Stimulated activated CD4-positive, alpha-beta T cell treated with anti-CD3 and anti-CD28 coated beads, TNF-alpha, amount 100 ng/mL, for 4 hours (primary cell): ENCODE measurements around the gene UGT3A1.
"Not testable (repeated sequence)": the region's sequence is repeated elsewhere in the genome, so short reads cannot be mapped to it uniquely, and the experiment has no call there.

Experiments used
- DNase-seq, 3 experiments: peaks; one replicate each; pipeline ENCODE4 v3.0.0-alpha.2; 2020; ENCODE audit warnings: low read depth in 3 of 3

Gene UGT3A1, protein sequence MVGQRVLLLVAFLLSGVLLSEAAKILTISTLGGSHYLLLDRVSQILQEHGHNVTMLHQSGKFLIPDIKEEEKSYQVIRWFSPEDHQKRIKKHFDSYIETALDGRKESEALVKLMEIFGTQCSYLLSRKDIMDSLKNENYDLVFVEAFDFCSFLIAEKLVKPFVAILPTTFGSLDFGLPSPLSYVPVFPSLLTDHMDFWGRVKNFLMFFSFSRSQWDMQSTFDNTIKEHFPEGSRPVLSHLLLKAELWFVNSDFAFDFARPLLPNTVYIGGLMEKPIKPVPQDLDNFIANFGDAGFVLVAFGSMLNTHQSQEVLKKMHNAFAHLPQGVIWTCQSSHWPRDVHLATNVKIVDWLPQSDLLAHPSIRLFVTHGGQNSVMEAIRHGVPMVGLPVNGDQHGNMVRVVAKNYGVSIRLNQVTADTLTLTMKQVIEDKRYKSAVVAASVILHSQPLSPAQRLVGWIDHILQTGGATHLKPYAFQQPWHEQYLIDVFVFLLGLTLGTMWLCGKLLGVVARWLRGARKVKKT

DNA sequence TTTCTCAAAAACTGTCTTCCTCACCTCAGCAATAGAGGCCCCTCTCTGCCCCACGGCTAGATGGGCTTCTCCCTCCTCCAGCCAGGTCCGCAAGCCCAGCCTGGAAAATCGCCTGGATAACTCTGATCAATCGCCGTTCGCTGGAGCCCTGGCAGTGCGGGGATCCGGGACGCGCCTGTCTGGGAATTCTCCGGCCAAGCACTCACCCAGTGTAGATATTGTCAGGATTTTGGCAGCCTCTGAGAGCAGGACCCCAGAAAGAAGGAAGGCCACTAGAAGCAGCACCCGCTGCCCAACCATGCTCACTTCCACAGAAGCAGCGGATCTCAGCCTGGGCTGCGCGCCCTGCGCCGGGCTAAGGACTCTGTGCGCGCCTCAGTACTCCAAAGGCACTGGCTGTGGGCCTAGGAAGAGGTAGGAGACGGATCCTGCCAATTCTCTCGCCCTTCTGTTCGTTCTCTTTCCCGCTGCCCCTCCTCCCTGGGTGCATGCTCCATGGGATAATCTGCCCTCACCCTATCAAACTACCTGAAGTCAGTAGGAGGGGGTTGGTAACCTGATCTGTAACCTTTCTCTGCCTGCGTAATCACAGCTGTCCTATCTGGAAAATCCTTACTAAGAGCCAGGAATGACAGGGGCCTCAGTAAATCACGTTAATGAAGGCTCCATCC, at the start of gene UGT3A1:
UGT3A1 (minus strand) TSS at position 450 of the 671 bp plus-strand sequence; CDS start at position 300, 150 bp downstream.
- no peak for DNase-seq

DNA sequence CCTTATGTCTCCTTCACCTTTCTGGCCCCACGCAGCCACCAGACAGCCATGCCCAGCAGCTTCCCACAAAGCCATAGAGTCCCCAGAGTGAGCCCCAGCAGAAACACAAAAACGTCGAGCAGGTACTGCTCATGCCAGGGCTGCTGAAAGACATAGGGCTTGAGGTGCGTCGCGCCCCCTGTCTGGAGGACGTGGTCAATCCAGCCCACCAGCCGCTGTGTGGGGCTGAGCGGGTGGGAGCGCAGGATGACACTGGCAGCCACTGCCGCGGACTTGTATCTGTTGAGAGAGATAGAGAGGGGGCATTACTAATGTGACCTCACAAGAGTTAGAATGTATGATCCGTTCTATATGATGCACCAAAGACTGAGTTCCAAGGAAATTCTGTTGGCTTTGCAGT, 44.5 kb upstream of the UGT3A1 start:
- no peak for DNase-seq

DNA sequence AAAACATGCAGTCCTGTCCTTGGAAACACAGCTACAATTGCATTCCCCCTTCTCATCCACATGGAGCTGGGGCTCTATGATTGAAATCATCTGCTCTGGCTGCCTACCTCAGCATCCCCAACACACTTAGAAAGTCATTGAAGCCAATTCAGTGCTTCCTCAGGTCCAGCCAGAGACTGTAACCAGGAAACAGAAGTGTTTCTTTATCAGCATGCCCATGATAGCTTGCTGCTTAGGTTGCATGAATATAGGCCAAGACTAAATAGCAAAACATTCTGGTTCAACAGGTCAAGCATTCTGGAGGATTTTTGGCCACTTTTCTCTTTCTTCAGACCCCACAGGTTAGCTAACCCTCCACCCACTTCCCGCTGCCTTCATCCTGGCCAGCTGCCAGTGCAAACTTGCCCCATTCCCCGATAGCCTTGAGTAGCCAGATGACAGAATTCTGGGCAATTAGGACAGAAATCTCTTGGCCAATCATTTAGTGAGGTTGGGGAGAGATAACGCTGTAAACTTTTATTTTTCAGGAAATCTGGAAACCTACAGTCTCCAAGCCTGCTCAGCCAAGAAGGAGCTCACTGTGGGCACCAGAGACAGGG, 43.4 kb upstream of the UGT3A1 start:
- not testable (repeated sequence) for DNase-seq

DNA sequence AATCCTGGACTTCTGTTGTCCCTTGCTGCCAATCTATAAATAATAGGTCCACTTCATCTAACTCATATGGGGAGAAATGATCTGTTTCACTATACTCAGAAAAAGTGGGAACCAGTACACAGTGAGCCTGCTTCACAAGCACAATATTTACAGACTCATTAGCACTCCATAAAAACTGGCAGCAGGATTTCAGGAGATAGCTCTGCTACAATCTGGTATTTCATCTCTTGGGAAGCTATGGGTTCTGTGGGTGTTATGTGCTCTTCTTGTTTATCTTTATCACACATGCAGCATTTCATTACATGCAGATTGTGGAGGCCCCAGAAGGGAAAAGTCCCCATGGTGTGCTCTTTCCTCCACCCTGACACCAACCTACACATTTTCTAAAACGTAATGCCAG, 42.3 kb upstream of the UGT3A1 start:
- DNase-seq = no peak

DNA sequence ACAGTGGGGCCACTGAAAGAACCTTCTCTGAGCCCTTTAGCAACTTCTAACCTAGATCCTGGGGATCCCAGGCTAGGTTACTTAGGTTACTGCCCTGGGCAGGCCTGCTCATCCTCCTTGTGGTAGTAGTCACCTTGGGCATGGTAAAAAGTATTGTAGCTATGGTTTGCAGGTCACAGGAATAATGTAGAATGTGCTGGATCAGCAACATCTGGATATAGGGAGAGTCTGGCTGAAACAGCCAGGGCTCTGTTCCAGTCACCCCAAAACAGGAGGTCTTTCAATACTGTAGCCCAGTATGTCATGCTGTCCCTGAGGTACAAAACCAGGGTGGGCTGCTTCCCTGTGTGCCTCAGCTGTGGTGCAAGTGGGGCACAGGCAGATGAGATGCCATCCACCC, 41.9 kb upstream of the UGT3A1 start:
- DNase-seq = no peak

DNA sequence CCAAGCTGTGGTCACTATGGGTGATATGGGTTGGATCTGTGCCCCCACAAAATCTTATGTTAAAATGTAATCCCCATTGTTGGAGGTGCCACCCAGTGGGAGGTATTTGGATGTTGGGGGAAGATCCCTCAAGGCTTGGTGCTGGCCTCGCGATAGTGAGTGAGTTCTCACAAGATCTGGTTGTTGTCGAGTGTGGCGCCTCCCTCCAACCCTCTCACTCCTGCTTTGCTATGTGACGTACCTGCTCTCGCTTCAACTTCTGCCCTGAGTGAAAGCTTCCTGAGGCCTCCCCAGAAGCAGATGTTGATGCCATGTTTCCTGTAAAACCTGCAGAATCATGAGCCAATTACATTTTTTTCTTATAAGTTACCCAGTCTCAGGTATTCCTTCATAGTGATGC, 40.0 kb upstream of the UGT3A1 start:
- no peak for DNase-seq

DNA sequence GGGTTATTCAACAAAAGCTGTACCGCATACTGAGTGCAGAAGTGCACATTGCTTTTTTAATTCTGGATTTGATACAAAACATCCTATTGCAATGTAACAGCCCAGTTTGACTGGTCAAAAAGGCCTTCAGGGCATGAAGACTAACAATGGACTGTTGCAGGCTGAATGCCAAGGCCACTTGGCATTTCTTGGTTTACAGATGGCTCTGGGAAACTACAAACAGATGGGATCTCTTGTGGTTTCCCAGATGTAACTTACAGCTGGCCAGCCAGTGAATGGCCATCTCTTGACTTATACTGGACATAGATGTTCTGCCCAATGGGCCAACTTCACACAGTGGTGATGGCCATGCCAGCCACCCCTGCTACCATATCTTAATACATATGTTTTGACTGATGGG, 38.7 kb upstream of the UGT3A1 start:
- DNase-seq = no peak

DNA sequence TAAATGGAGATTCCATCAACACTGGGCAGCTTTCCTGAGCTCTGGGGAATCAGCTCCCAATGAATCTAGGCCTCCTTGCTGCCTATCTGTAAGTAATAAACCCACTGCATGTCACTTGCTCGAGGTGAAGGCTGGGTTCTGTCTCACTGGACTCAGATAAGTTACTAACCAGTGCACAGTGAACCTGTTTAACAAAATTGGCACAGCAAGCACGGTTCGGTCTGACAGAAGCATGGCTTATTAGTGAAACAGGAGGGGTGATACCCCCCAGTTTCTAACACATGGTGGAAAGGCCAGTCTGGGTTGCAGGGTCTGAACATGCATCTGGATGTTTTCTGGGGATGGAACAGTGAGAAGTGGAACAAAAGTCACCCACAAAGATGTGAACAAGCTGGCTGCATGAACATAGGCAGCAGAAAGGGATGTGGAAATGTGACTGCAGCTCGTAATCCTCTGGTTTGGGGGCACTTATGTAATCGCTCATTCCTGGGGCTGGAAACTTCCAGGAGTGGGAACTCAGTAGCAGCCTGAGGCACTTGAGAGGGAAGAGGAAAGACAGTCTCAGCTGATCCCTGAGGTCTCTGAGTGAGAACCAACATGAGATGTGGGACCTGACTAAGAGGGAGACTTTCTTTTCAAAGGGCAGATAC, 37.8 kb upstream of the UGT3A1 start:
- DNase-seq = no peak

DNA sequence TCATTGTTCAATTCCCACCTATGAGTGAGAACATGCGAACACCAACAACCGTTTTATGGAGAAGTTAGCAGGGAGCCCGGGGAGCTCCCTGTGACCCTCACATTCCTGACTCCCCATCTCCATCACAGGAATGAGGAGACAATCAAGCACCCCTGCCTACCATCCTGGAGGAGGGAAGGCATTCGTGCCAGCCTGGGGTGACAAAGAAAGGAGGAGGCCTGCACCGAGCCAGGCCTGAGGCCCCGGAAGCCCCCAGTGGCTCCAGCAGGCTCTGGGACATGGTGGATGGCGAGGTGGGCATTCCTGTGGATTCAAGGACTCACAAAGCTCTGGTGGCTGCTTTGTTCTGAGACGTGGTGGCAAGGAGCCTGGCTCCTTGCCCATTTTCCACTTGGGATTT, 36.5 kb upstream of the UGT3A1 start:
- DNase-seq = no peak

DNA sequence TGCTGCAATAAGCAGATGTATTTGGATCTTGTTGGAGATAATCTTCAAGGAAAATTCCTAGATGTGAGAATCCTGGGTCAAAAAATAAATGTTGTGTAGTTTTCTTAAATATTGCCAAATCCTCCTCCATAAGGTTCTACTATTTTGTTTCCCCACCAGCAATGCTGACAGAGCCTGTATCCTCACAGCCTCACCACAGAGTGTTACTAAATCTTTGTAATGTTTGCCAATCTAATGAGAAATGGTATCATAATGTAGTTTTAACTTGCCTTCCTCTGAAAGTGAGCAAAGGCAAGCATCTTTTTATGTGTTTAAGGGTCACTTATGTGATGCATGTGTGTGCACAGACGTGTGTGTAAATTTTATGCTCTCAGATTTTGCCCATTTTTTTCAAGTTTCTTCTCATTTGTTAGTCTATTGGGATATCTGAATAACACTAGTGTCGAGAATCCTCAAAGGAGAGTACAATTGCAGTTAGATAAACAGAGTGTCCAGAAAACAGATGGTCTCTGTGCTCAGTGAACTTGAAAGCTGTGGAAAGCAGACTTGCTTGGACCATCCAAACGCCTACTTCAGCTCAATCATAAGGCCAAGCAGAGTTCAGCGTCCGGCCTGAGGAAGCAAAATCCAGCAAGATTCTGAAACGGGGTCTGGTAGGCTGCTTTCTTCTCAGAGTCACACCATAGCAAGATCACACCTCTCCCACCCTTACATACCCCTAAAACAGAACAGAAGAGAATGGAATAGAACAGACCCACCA, 35.7 kb upstream of the UGT3A1 start:
- no peak for DNase-seq

DNA sequence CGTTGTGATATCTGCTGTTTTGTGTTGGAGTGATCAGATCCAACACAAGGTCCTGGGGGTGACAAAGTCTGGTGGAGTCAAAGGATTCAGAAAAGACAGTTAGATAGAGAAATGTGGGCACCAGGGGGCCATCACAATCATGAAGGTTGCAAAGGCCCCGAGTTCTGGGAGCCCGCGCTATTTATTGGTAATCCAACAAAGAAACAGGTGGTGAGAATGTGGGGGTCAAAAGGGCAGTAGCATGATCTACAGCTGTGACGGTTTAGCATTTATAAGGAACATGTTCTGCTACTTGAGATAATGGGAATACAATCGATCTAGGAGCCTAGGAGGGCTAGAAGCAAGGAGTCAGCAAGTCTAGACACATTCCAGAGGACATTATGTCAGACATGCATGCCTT, 31.1 kb upstream of the UGT3A1 start:
- not testable (repeated sequence) for DNase-seq

DNA sequence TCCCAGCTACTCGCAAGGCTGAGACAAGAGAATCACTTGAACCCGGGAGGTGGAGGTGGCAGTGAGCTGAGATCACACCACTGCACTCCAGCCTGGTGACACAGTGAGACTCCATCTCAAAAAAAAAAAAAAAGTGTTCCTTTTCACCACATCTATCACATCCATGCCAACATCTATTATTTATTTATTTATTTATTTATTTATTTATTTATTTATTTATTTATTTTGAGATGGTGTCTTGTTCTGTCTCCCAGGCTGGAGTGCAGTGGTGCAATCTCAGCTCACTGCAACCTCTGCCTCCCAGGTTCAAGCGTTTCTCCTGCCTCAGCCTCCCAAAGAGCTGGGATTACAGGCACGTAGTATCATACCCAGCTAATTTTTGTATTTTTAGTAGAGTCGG, 28.4 kb upstream of the UGT3A1 start:
- DNase-seq = not testable (repeated sequence)

DNA sequence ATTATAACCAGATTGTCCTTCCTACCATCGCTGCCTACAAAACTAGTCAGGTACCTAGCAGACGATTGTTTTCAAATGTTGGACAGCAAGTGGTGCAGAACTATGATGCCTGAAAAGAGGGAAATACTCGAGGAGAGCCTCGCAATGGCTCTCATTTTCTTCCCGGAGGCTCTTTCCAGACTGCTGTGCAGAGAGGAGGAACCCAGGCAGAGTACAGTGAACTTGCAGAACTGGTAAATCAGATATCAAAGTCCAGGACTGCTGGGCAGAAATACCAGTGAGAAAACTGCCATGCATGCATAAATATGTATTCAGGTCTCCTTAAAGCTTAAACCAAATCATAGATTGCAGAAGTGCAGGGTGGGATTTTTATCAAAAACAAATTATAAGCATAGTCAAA, 26.4 kb upstream of the UGT3A1 start:
- DNase-seq = no peak

DNA sequence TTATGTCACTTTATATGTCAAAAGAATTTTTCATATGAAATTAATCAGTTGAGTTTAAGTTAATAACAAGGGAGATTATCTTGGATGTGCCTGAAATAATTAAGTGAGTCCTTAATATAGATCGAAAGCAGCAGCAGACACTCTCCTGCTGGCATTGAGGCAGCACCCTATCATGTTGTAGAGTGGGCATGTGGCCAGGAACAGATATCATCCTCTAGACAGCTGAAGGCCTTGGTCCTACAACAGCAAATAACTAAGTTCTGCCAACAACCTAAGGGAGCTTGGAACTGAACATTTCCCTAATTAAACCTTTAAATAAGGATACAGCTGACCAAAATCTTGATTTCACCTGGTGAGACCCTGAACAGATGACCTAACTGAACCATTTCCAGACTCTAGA, 25.8 kb upstream of the UGT3A1 start:
- no peak for DNase-seq

DNA sequence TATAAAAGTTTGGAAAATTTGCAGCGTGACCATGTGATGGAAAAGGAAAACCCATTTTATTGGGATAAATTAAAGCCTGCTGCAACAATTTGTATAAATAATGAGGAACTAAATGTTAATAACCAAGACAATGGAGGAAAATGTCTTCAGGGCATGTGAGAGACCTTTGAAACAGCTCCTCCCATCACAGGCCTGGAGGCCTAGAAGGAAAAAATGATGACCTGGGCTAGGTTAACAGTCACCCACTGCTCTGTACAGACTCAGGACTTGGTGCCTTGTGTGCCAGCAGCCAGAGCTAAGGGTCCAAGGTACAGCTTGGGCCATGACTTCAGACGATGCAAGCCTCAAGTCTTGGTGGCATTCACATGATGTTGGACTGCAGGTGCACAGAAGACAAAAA, 22.0 kb upstream of the UGT3A1 start:
- no peak for DNase-seq

DNA sequence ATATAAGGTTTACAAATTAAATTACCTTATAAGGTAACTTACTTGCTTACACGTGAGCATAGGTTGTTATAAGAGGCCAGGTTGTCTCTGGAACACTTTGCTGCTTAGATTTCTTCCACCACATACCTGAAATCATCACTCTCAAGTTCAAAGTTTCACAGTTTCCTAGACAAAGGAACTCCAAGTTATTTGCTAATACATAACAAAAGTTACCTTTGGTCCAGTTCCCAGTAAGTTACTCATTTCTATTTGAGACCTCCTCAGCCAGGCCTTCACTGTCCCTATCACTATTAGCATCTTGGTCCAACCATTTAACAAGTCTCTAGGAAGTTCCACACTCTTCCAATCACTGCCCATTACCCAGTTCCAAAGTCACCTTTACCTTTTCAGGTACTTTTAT, 18.5 kb upstream of the UGT3A1 start:
- DNase-seq = no peak

DNA sequence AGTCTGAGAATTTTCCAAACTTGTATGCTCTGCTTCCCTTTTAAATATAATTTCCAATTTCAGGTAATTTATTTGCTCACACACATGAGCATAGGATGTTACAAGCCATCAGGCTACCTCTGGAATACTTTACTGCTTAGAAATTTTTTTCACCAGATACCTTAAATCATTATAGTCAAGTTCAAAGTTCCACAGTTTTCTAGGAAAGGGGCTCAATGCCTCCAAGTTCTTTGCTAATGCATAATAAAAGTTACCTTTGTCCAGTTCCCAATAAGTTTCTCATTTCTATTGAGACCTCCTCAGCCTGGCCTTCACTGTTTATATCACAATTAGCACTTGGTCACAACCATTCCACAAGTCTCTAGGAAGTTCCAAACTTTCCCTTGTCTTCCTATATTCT, 16.2 kb upstream of the UGT3A1 start:
- DNase-seq = no peak

DNA sequence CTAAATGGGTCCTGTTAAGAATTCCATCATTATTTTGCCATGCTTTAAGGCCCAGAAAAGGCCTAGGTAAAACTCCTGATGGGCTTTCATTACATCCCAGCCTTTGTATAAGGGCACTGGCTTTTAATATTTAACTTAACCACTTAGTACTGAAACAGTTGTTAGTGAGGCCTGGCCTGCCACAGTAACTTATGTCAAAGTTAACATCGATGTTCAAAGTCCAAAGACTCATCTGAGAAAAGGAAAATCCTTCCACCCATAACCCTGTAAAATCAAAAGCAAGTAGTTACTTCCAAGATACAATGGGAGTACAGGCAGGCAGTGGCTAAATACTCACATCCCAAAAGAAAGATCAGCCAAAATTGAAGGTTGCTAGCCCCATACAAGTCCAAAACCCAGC, 15.0 kb upstream of the UGT3A1 start:
- no peak for DNase-seq

DNA sequence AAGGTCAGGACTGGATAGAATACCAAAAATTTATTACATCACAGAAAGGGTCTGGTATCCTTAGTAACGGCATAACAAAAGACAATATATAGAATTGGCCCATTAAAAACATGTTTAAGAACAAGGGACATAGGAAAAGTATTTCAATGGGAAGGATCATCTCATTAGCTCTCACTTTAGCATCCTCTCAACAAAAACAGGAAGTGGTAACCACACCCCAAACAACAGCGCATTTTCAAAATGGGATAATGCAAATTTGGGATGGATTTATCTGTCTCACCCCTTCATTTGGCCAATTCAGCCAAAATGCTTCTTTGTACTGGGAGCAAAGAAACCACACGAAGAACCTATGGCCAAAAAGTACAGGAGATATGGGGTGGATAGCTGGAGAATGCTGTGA, 9.8 kb upstream of the UGT3A1 start:
- DNase-seq = no peak

DNA sequence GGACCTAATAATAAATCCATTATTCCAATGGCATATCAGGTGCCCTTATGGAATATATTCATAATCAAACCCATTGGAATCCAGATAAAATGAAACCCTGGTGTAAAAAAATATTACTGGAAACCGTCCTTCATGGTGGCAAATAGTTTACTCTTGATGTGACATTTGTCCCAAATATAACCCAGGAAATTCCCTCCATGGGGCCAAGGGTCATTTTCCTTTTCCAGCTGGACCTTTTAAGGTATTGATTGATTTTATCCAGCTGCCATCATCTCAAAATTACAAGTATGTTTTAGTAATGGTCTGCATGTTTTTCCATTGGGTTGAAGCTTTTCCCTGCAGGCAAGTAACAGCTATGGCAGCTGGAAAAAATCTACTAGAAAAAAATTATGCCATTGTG, 8.4 kb upstream of the UGT3A1 start:
- DNase-seq = no peak

DNA sequence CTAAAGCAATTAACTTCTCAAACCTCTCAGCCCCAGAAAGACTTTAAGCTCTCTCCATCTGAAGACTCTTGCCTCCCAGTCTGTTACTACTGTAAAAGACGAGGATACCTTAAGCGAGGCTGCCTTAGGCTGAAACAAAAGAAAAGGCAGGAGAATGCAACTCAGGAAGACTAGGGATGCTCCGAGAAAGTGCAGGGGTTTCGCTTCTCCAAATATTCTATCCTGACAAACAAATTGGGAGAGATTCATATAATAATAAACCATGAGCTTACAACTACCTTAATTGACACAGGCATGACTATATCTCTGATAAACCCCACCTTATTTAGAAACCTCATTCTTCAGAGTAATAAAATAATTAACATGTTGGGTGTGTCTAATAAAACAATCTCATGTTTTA, 4.9 kb upstream of the UGT3A1 start:
- no peak for DNase-seq

DNA sequence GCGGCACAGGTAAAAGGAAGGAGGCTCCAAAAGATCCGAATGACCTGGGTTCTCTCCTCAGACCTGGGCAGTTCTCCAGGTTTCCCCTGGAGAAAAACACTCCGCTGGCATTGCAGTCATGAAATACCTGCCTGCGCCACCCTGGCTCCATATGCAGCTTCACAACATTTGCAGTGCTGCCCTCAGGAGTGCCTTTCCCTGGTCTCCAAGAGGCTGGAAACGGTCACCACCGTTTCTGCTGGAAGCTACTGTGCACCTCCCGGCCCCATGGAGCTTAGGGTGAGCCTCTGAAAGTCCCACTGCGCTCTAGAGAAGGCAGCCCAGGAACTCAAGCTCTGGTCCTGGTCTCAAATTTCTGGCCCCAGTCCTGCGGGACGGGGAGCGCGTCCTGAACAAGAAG, 670 bp downstream of the UGT3A1 start:
- no peak for DNase-seq
